ENCODE measurements around the gene MTLN.
"Not testable (repeated sequence)": the region's sequence is repeated elsewhere in the genome, so short reads cannot be mapped to it uniquely, and the experiment has no call there.

MTLN gene

GRCh38 chr2:110215091-110215490 is 2.7 kb upstream of the MTLN start:
- no peaks in the 10 kb centered on the region for H3K36me3 ChIP-seq
- no peaks in the 10 kb centered on the region for H3K27me3 ChIP-seq
- H3K4me3 ChIP-seq (ENCODE audit: low read depth, low read length): no peak overlapping the region
- H3K9me3 ChIP-seq: no peaks in the 10 kb centered on the region
- DNase-seq: no peak
- H3K4me1 ChIP-seq: no peaks in the 10 kb centered on the region
- no peak for TF ChIP-seq CTCF (IDR thresholded peaks at IDR 0.05; ENCODE audit: low read depth, low read length)

- not testable (repeated sequence) for DNase-seq; H3K36me3 ChIP-seq; H3K4me3 ChIP-seq (ENCODE audit: low read depth, low read length); H3K4me1 ChIP-seq; H3K27me3 ChIP-seq; H3K9me3 ChIP-seq
Observed at GRCh38 chr2:110213522-110213921, 1.2 kb upstream of the MTLN start.

GRCh38 chr2:110205660-110206455 is 6.5 kb downstream of the MTLN start:
- H3K36me3 ChIP-seq: no peaks in the 10 kb centered on the region
- H3K4me1 ChIP-seq: no peaks in the 10 kb centered on the region
- H3K9me3 ChIP-seq: no peaks in the 10 kb centered on the region
- no peak overlapping the region for H3K4me3 ChIP-seq (ENCODE audit: low read depth, low read length)
- no peak for TF ChIP-seq CTCF (IDR thresholded peaks at IDR 0.05; ENCODE audit: low read depth, low read length)
- no peaks in the 10 kb centered on the region for H3K27me3 ChIP-seq
- DNase-seq: no peak

GRCh38 chr2:110204408-110205385 is 7.7 kb downstream of the MTLN start, which contains the start of gene NPHP1:
NPHP1 (minus strand) TSS chr2:110205013; CDS start chr2:110204968, 45 bp downstream.
- no peaks in the 10 kb centered on the region for H3K36me3 ChIP-seq
- peak within 1 kb of the TSS; percentile 62 for H3K4me3 ChIP-seq (ENCODE audit: low read depth, low read length)
- no peaks in the 10 kb centered on the region for H3K27me3 ChIP-seq
- no peaks in the 10 kb centered on the region for H3K4me1 ChIP-seq
- peak; percentile 81 for DNase-seq
- no peaks in the 10 kb centered on the region for H3K9me3 ChIP-seq
- TF ChIP-seq CTCF (IDR thresholded peaks at IDR 0.05; ENCODE audit: low read depth, low read length): no peak

- Histone ChIP-seq H3K4me1 (no peaks in the 10 kb centered on the region), H3K4me3 (ENCODE audit: low read depth, low read length) (no peak overlapping the region), H3K36me3 (no peaks in the 10 kb centered on the region), H3K27me3 (no peaks in the 10 kb centered on the region), H3K9me3 (no peaks in the 10 kb centered on the region)
- TF ChIP-seq CTCF (IDR thresholded peaks at IDR 0.05; ENCODE audit: low read depth, low read length): no peak
- DNase-seq: no peak
Observed at GRCh38 chr2:110198016-110198415, 14.3 kb downstream of the MTLN start.

GRCh38 chr2:110197452-110197851 is 14.9 kb downstream of the MTLN start:
- no peak overlapping the region for H3K4me3 ChIP-seq (ENCODE audit: low read depth, low read length)
- no peaks in the 10 kb centered on the region for H3K4me1 ChIP-seq
- no peaks in the 10 kb centered on the region for H3K9me3 ChIP-seq
- no peak for TF ChIP-seq CTCF (IDR thresholded peaks at IDR 0.05; ENCODE audit: low read depth, low read length)
- no peaks in the 10 kb centered on the region for H3K27me3 ChIP-seq
- no peaks in the 10 kb centered on the region for H3K36me3 ChIP-seq
- DNase-seq: no peak

GRCh38 chr2:110190169-110190568 is 22.2 kb downstream of the MTLN start:
- not testable (repeated sequence) for H3K27me3 ChIP-seq; H3K9me3 ChIP-seq; DNase-seq; H3K4me1 ChIP-seq; H3K4me3 ChIP-seq (ENCODE audit: low read depth, low read length); H3K36me3 ChIP-seq
